Epithelial cell of proximal tubule (primary cell): ENCODE measurements around the gene GBP5. TPM values are rescaled to one million over a fixed set of nuclear protein-coding genes. Genes with fewer than 3 reads are reported as not detected.
"Not testable (repeated sequence)": the region's sequence is repeated elsewhere in the genome, so short reads cannot be mapped to it uniquely, and the experiment has no call there.

ENCODE experiments used
- DNase-seq: peaks from one replicate; pipeline ENCODE4 v3.0.0-alpha.2; 2011; ENCODE audit warnings: low read depth
- H3K4me3 ChIP-seq: 2 replicates; pipeline ENCODE4 v1.5.1; 2011; ENCODE audit warnings: low read depth, mild to moderate bottlenecking, low read length
- total RNA-seq: library from RNA; depleted of rRNA; stranded (reverse); fragments of >200 nt; gene quantifications from 2 replicates; pipeline ENCODE4 v1.2.3, GENCODE V29; 2015
- TF ChIP-seq, protein P1 (sequence below): conservative IDR thresholded peaks from 2 replicates; pipeline ENCODE4 v1.5.1; 2012; ENCODE audit warnings: low read depth, mild to moderate bottlenecking, low read length

GBP5 gene
- total RNA-seq, 1 donor from 2014 or later, result not detected

DNA sequence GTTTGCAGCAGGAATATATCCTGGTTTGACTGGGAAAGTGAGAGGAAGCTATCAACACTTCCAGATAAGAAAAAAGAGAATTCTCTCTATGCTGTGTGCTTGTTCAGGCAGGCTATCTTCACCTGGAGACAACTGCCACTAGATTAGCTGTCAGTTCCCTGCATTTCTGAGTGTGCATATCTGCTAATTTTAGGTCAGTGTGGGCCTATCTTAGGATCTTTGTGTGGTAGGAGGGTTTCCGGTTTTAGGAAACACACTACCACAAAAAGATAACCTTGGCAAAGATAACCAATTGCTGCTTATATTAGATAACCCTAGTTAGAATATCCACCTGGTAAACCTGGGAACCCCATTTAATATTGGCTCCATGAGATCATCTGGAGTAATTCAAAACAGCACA, 22.5 kb upstream of the GBP5 start:
- TF ChIP-seq, protein P1, sequence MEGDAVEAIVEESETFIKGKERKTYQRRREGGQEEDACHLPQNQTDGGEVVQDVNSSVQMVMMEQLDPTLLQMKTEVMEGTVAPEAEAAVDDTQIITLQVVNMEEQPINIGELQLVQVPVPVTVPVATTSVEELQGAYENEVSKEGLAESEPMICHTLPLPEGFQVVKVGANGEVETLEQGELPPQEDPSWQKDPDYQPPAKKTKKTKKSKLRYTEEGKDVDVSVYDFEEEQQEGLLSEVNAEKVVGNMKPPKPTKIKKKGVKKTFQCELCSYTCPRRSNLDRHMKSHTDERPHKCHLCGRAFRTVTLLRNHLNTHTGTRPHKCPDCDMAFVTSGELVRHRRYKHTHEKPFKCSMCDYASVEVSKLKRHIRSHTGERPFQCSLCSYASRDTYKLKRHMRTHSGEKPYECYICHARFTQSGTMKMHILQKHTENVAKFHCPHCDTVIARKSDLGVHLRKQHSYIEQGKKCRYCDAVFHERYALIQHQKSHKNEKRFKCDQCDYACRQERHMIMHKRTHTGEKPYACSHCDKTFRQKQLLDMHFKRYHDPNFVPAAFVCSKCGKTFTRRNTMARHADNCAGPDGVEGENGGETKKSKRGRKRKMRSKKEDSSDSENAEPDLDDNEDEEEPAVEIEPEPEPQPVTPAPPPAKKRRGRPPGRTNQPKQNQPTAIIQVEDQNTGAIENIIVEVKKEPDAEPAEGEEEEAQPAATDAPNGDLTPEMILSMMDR, result no peak
- no peak overlapping the region for H3K4me3 ChIP-seq
- no peak for DNase-seq

DNA sequence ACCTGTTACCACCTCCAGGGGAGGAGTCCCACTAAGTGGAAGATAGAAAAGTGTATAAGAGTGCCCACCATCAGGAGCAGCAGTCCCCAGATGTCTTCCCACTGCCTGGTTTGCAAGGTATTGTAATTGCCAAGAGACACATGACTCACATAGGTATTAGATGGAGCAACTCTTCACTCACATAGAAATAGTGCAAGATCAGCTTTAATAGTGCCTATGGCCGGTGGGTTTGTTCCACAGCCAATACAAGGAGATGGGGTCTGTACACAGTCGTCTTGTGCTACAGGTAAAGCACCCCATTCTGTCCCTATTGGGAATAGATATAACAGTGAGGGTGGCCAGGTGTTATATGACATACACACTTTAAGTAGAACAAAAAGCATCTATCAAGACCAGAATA, 18.6 kb upstream of the GBP5 start:
- no peak for DNase-seq
- TF ChIP-seq, protein P1, result no peak
- no peak overlapping the region for H3K4me3 ChIP-seq

DNA sequence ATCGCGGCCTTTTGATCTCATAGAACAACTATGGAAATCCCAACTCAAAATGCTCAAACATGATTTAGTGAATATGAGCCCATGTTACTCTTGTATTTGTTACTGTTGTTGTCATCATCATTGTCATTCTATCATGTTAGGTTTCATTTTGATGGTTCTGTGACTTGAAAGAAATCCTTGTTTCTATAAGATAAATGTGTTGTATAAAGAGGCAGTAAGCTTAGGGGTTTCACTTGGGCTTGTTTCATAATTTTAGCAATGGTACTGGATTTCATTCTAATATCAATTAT, 15.3 kb upstream of the GBP5 start:
- TF ChIP-seq, protein P1, result no peak
- no peak for DNase-seq
- no peak overlapping the region for H3K4me3 ChIP-seq

DNA sequence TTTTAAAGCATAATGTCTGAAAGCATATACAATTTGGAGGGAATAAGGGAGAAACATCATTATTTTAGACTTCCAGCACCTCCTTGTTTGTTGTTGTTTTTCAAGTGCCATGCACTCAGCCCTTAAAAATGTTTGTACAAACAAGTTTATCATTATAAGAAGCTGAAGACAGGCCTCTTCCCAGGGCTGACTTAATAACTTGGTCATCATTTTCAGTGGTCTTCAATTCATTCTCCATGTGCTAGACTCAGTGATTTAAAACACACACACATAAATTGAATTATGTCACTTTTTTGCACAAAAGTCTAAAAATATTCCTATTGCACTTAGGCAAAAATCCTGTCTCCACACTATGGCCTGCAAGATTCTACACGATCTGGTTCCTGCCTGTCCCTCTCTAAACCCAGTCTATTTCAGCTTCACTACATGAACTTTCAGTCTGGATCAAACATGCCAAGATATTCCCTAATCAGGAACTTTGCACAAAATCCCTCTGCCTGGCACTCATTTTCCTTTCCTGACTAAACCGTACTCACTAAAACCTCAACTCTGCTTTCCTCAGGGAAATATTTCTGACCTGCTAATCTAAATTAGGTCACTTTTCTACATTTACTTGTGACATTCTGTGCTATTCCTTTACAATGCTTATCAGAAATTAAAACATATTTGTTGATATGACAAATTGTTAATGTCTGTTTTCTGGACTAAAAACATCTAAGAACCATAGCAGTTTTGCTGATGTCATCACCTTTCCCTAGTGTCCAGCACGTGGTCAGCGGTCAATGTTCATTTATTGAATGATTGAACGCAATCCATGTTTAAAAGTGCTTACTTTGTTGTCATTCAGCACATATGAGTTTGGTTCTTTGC, 14.8 kb upstream of the GBP5 start:
- H3K4me3 ChIP-seq, result no peak overlapping the region
- TF ChIP-seq, protein P1, result no peak
- no peak for DNase-seq

DNA sequence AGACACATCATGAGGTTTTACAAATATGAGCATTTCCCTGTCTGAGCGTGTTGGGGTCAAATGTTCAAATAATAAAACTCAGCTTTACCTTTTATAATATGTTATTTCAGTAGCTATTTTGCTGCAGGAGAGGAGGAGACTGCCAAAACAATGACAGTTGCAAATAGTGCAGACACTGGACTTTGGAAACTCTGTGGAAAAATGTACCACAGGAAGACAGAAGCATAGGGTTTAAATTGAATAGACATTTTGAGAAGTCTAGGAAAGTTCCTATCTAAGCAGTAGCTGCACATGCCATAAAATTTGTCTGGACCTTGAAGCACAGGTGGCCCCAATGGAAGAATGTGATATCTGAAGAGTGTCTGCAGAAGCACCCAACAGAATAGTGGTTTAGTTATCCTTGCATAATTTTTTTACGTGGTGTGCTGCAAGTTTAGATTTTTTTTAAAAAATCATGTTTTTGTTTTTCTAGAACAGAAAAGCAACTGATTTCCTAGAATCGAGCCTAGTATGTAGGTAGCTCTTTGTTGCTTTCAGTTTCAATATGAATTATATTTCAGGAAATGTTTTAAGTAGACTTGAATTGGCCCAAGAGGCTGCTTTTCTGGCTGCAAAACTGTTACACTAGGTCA, 14.0 kb upstream of the GBP5 start:
- H3K4me3 ChIP-seq, result no peak overlapping the region
- no peak for DNase-seq
- TF ChIP-seq, protein P1, result no peak

DNA sequence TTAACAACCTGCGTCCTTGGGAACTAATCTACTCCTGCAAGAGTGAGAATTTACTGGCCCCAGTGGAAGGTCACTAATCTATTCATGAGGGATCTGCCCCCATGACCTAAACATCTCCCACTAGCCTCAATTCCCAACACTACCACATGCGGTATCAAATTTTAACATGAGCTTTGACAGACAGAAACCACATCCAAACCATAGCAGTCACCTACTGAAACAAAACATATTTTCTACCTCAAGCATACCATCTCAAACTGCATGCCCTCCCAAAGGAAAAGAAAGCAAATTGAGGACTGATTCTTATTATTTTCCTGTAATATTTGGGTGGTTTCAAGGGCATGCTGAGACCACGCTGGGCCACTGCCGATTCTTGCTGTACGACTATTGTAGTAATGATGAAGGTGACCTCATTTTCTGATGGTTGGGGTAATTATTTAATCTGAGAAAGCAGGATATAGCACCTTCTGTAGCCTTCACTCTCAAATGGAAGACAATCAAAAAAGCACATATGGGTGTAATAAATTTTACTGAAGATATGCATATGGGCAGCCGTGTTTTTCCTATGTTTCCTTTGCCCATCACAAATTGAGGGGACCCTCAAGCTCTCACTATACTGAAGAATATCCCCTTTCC, 13.2 kb upstream of the GBP5 start:
- TF ChIP-seq, protein P1, result no peak
- H3K4me3 ChIP-seq, result no peak overlapping the region
- DNase-seq, result no peak

DNA sequence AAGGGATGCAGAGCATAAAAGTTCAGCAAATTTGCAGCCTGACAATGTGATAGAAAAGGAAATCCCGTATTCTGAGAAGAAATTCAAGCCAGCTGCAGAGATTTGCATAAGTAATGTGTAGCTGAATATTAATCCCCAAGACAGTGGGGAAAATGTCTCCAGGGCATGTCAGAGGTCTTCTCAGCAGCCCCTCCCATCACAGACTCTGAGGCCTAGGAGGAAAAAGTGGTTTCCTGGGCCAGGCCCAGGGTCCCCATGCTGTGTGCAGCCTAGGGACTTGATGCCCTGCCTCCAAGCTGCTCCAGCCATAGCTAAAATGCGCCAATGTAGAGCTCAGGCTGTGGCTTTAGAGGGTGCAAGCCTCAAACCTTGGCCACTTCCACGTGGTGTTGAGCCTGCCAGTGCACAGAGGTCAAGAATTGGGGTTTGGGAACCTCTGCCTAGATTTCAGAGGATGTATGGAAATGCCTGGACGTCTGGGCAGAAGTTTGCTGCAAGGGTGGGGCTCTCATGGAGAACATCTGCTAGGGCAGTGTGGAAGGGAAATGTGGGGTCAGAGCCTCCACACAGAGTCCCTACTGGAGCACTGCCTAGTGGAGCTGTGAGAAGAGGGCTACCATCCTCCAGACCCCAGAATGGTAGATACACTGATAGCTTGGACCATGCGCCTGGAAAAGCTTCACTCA, 11.6 kb upstream of the GBP5 start:
- not testable (repeated sequence) for DNase-seq, H3K4me3 ChIP-seq
